ENCODE measurements around the gene VPS13A. TPM values are rescaled to one million over a fixed set of nuclear protein-coding genes. Genes with fewer than 3 reads are reported as not detected.

The VPS13A gene
- total and polyA plus RNA-seq, 2 of the 13 experiments (the other 11 are each of a cell fraction or from before 2014, with no cell fraction given): 20.4 to 20.7 TPM

GRCh38 chr9:77435277-77435676 is 257.9 kb downstream of the VPS13A start (continued):
- TF ChIP-seq SNAPC4 (CRISPR knock-in tag; IDR thresholded peaks at IDR 0.05): no peak
- TF ChIP-seq CSRNP1 (CRISPR knock-in tag; IDR thresholded peaks at IDR 0.05): no peak
- no peak for TF ChIP-seq CREB1 (IDR thresholded peaks at IDR 0.05)
- no peak for TF ChIP-seq CREB1 (CRISPR knock-in tag; IDR thresholded peaks at IDR 0.05)
- TF ChIP-seq ZBTB4 (CRISPR knock-in tag; IDR thresholded peaks at IDR 0.05; ENCODE audit: borderline replicate concordance): no peak
- no peak for TF ChIP-seq GZF1 (CRISPR knock-in tag; IDR thresholded peaks at IDR 0.05)
- no peak for TF ChIP-seq NCOA5 (CRISPR knock-in tag; IDR thresholded peaks at IDR 0.05)
- TF ChIP-seq MIER2 (CRISPR knock-in tag; IDR thresholded peaks at IDR 0.05): no peak
- no peak for TF ChIP-seq THRA (CRISPR knock-in tag; IDR thresholded peaks at IDR 0.05; ENCODE audit: borderline replicate concordance)
- TF ChIP-seq ZNF776 (CRISPR knock-in tag; IDR thresholded peaks at IDR 0.05): no peak
- TF ChIP-seq DDIT3 (CRISPR knock-in tag; IDR thresholded peaks at IDR 0.05): no peak

All from HepG2 (cell line).